GM12878 (cell line): Measurements from ENCODE around the gene MEF2C. TPM values are rescaled to one million over a fixed set of nuclear protein-coding genes. Genes with fewer than 3 reads are reported as not detected.

ENCODE experiments used
- ATAC-seq: fragments of 200-7000 bp; cut with Tn5 transposase; 3 replicates; pipeline ENCODE4 v1.9.1; 2020; ENCODE audit warnings: mild to moderate bottlenecking, moderate library complexity
- BruUV-seq: library from RNA; stranded (reverse); fragments of 400-500 nt; replicated peaks from 2 replicates; lab custom pipeline; 2021; lab: Mats Ljungman, UMichigan
- CTCF ChIA-PET: fragments of 300-600 bp; sonication (Branson Sonifier 250); formaldehyde crosslinking; extraction: SDS; loops from one replicate; lab custom pipeline; 2021; ENCODE audit warnings: inconsistent platforms; lab: Yijun Ruan, JAX
- POLR2A ChIA-PET: fragments of 350-600 bp; formaldehyde crosslinking; extraction: SDS; loops from one replicate; lab custom pipeline; 2021; ENCODE audit warnings: inconsistent platforms; lab: Charles Lee
- RAD21 ChIA-PET: fragments of 300-600 bp; sonication (Branson Sonifier 250); formaldehyde crosslinking; loops from one replicate; lab custom pipeline; 2023; ENCODE audit warnings: antibody characterized with exemption; ENCODE audit not compliant: unreplicated experiment; lab: Charles Lee
- SMC1A ChIA-PET: fragments of 300-600 bp; sonication (Branson Sonifier 250); formaldehyde crosslinking; loops from one replicate; lab custom pipeline; 2023; ENCODE audit not compliant: unreplicated experiment, uncharacterized antibody; lab: Charles Lee
- DNase-seq: peaks from one replicate; pipeline ENCODE4 v3.0.0-alpha.2; 2011; ENCODE audit warnings: low read depth, low spot score
- FAIRE-seq: peaks from 3 replicates; lab custom pipeline; 2011; peaks lifted over from hg19 to GRCh38; lab: Jason Lieb, UNC
- H2AFZ ChIP-seq: 2 replicates; pipeline ENCODE4 v1.6.0; 2011; ENCODE audit warnings: low read depth, low read length, control low read depth; ENCODE audit not compliant: control insufficient read depth
- H3K27ac ChIP-seq: 2 replicates; pipeline ENCODE4 v1.5.1; 2011; ENCODE audit warnings: control low read depth; ENCODE audit not compliant: control insufficient read depth, insufficient read depth
- H3K27me3 ChIP-seq, 2 experiments: replicated peaks in 1 of 2; 2 replicates each; pipeline versions ENCODE4 v1.6.0 to v1.6.1; 2011; ENCODE audit warnings: low read length in 1 of 2; ENCODE audit not compliant: control insufficient read depth in 2 of 2, insufficient read depth in 2 of 2
- H3K36me3 ChIP-seq, 2 experiments: 2 replicates each; pipeline ENCODE4 v1.5.1; 2011; ENCODE audit warnings: low read length in 1 of 2; ENCODE audit not compliant: control insufficient read depth in 2 of 2, insufficient read depth in 2 of 2
- H3K4me1 ChIP-seq: 2 replicates; pipeline ENCODE4 v1.6.1; 2011; ENCODE audit warnings: mild to moderate bottlenecking, low read length, moderate library complexity, mixed read lengths; ENCODE audit not compliant: control insufficient read depth, insufficient read depth
- H3K4me2 ChIP-seq: 2 replicates; pipeline ENCODE4 v1.6.0; 2011; ENCODE audit warnings: control low read depth; ENCODE audit not compliant: control insufficient read depth, insufficient read depth
- H3K4me3 ChIP-seq: fragments of 200-600 bp; sonication (generic); 2 replicates; pipeline ENCODE4 v1.5.1; 2016
- H3K79me2 ChIP-seq: 2 replicates; pipeline ENCODE4 v1.6.0; 2011; ENCODE audit warnings: low read length; ENCODE audit not compliant: control insufficient read depth, insufficient read depth
- H3K9ac ChIP-seq: 2 replicates; pipeline ENCODE4 v1.8.0; 2011; ENCODE audit warnings: low read length, control low read depth, mixed read lengths; ENCODE audit not compliant: control insufficient read depth, insufficient read depth
- H3K9me3 ChIP-seq: replicated peaks from 3 replicates; pipeline ENCODE4 v1.5.1; 2011; ENCODE audit warnings: mild to moderate bottlenecking, low read length; ENCODE audit not compliant: control insufficient read depth, insufficient read depth
- H4K20me1 ChIP-seq: 2 replicates; pipeline ENCODE4 v1.6.0; 2011; ENCODE audit not compliant: control insufficient read depth, insufficient read depth
- BCL11A ChIP-seq: IDR thresholded peaks from 2 replicates; pipeline ENCODE4 v1.6.1; 2011; ENCODE audit warnings: low read depth, low read length
- HDAC2 ChIP-seq: fragments of 200-600 bp; sonication (generic); IDR thresholded peaks from 2 replicates; pipeline ENCODE4 v1.6.1; 2017
- HDGF ChIP-seq: fragments of 450-650 bp; IDR thresholded peaks from 2 replicates; pipeline ENCODE4 v1.6.1; 2016; ENCODE audit warnings: antibody characterized with exemption
- KDM1A ChIP-seq: fragments of 200-600 bp; sonication (generic); IDR thresholded peaks from 2 replicates; pipeline ENCODE4 v1.6.1; 2016; ENCODE audit warnings: borderline replicate concordance
- ZNF24 ChIP-seq: fragments of 450-650 bp; IDR thresholded peaks from 2 replicates; pipeline ENCODE4 v1.6.1; 2017; ENCODE audit warnings: antibody characterized with exemption, mild to moderate bottlenecking
- WGBS: methylation state at CpG from one replicate; pipeline ENCODE4 v1.1.6; 2016; ENCODE audit warnings: low lambda C conversion rate; ENCODE audit not compliant: insufficient replicate concordance, insufficient coverage; ENCODE audit errors: missing lambda C conversion rate; 5-methylcytosine and 5-hydroxymethylcytosine counted together
- in situ Hi-C: fragments of 300-500 bp; cut with MboI; formaldehyde crosslinking; loops from 9 replicates; pipeline ENCODE4 v1.14.3; 2018; ENCODE audit warnings: mixed read lengths
- intact Hi-C: fragments of 100-400 bp; cut with micrococcal nuclease; formaldehyde crosslinking; loops from one replicate; pipeline ENCODE4 v1.14.2; 2022; ENCODE audit not compliant: unreplicated experiment
- polyA plus RNA-seq, 11 experiments: library from polyadenylated mRNA; depleted of rRNA in 4 of 11; unstranded in 6 of 11; stranded (reverse) in 5 of 11; fragments of >200 nt; fragmentation: Nextera tagmentation in 4 of 11; fragmentation: Illumina TruSeq in 1 of 11; extraction: Ambion mirVana in 4 of 11; extraction: Trizol in 1 of 11; gene quantifications; 1 replicate in 1 of 11; 2 replicates in 10 of 11; pipeline versions ENCODE4 v1.2.1 to v1.2.3, GENCODE V29; 2011 to 2016; ENCODE audit warnings: inconsistent platforms in 2 of 11, missing spikeins in 2 of 11, low read depth in 1 of 11
- total RNA-seq, 4 experiments: library from RNA; depleted of rRNA in 3 of 4; stranded (reverse); fragments of >200 nt in 3 of 4; fragmentation: Illumina TruSeq in 1 of 4; extraction: Trizol in 1 of 4; gene quantifications; 2 replicates each; pipeline versions ENCODE4 v1.2.1 to v1.2.3, GENCODE V29; 2013 to 2021
- TF ChIP-seq, protein P1 (sequence below): fragments of 450-650 bp; IDR thresholded peaks from 2 replicates; pipeline ENCODE4 v1.6.1; 2017; ENCODE audit warnings: borderline replicate concordance
- TF ChIP-seq, protein P2 (sequence below): fragments of 450-650 bp; IDR thresholded peaks from 2 replicates; pipeline ENCODE4 v1.6.1; 2016; ENCODE audit warnings: mild to moderate bottlenecking, moderate library complexity, borderline replicate concordance
- TF ChIP-seq, protein P3 (sequence below): fragments of 450-650 bp; IDR thresholded peaks from 2 replicates; pipeline ENCODE4 v1.6.1; 2017; ENCODE audit warnings: antibody characterized with exemption, mild to moderate bottlenecking, moderate library complexity

MEF2C gene
- total and polyA plus RNA-seq, 10 of the 15 experiments (the other 5 are each of a cell fraction or from before 2014, with no cell fraction given), result 104 to 225 (median 180) TPM

DNA sequence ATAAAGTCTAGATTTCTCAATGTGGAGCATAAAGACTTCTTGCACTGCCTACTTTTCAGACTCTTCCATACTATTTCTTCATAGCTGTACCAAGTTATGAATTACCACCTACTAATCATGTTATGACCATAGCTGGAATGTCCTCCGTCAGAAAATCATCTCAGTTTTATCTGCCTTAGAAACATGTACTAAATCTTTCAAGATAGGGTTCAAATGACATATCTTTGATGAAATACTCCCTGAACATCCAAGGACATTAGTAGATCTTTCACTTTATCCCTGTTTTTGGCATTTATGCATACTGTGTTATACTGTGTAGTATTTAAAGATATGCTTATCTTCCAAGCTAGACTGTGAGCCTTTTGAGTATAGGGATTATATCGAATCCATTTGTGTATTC, 49.6 kb upstream of the MEF2C start:
- BruUV-seq, result no TSS peak
- ChIA-PET CTCF (interaction anchor here (2.5 kb wide), 1 partner anchor 10 kb away, joined by 5 read pairs; no protein-coding TSS in a partner anchor), SMC1A (interaction anchor here (0.6 to 1.4 kb wide), 4 partner anchors 47 to 839 kb away, joined by 3 to 5 read pairs (median 4); no protein-coding TSS in a partner anchor), RAD21 (interaction anchor here (0.9 kb wide), 1 partner anchor 204 kb away, joined by 3 read pairs; no protein-coding TSS in a partner anchor), POLR2A (no interaction called here)
- FAIRE-seq (no peak), ATAC-seq (no peak), DNase-seq (no peak)
- Histone ChIP-seq H3K36me3 (no peaks in the 10 kb centered on the region; a peak in 1 of 4 replicates), H2AFZ (no peak overlapping the region), H3K9me3 (no peaks in the 10 kb centered on the region), H3K79me2 (no peaks in the 10 kb centered on the region), H4K20me1 (no peaks in the 10 kb centered on the region), H3K27me3 (no peaks in the 10 kb centered on the region), H3K4me1 (no peaks in the 10 kb centered on the region), H3K4me2 (no peak overlapping the region), H3K27ac (no peak overlapping the region), H3K9ac (no peak overlapping the region), H3K4me3 (no peak overlapping the region)
- TF ChIP-seq HDGF (no peak), BCL11A (no peak), HDAC2 (no peak), KDM1A (no peak), ZNF24 (no peak)
- TF ChIP-seq, protein P1, sequence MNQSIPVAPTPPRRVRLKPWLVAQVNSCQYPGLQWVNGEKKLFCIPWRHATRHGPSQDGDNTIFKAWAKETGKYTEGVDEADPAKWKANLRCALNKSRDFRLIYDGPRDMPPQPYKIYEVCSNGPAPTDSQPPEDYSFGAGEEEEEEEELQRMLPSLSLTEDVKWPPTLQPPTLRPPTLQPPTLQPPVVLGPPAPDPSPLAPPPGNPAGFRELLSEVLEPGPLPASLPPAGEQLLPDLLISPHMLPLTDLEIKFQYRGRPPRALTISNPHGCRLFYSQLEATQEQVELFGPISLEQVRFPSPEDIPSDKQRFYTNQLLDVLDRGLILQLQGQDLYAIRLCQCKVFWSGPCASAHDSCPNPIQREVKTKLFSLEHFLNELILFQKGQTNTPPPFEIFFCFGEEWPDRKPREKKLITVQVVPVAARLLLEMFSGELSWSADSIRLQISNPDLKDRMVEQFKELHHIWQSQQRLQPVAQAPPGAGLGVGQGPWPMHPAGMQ, result no peak
- TF ChIP-seq, protein P2, sequence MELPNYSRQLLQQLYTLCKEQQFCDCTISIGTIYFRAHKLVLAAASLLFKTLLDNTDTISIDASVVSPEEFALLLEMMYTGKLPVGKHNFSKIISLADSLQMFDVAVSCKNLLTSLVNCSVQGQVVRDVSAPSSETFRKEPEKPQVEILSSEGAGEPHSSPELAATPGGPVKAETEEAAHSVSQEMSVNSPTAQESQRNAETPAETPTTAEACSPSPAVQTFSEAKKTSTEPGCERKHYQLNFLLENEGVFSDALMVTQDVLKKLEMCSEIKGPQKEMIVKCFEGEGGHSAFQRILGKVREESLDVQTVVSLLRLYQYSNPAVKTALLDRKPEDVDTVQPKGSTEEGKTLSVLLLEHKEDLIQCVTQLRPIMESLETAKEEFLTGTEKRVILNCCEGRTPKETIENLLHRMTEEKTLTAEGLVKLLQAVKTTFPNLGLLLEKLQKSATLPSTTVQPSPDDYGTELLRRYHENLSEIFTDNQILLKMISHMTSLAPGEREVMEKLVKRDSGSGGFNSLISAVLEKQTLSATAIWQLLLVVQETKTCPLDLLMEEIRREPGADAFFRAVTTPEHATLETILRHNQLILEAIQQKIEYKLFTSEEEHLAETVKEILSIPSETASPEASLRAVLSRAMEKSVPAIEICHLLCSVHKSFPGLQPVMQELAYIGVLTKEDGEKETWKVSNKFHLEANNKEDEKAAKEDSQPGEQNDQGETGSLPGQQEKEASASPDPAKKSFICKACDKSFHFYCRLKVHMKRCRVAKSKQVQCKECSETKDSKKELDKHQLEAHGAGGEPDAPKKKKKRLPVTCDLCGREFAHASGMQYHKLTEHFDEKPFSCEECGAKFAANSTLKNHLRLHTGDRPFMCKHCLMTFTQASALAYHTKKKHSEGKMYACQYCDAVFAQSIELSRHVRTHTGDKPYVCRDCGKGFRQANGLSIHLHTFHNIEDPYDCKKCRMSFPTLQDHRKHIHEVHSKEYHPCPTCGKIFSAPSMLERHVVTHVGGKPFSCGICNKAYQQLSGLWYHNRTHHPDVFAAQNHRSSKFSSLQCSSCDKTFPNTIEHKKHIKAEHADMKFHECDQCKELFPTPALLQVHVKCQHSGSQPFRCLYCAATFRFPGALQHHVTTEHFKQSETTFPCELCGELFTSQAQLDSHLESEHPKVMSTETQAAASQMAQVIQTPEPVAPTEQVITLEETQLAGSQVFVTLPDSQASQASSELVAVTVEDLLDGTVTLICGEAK, result no peak
- TF ChIP-seq, protein P3, sequence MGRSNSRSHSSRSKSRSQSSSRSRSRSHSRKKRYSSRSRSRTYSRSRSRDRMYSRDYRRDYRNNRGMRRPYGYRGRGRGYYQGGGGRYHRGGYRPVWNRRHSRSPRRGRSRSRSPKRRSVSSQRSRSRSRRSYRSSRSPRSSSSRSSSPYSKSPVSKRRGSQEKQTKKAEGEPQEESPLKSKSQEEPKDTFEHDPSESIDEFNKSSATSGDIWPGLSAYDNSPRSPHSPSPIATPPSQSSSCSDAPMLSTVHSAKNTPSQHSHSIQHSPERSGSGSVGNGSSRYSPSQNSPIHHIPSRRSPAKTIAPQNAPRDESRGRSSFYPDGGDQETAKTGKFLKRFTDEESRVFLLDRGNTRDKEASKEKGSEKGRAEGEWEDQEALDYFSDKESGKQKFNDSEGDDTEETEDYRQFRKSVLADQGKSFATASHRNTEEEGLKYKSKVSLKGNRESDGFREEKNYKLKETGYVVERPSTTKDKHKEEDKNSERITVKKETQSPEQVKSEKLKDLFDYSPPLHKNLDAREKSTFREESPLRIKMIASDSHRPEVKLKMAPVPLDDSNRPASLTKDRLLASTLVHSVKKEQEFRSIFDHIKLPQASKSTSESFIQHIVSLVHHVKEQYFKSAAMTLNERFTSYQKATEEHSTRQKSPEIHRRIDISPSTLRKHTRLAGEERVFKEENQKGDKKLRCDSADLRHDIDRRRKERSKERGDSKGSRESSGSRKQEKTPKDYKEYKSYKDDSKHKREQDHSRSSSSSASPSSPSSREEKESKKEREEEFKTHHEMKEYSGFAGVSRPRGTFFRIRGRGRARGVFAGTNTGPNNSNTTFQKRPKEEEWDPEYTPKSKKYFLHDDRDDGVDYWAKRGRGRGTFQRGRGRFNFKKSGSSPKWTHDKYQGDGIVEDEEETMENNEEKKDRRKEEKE, result no peak
- intact Hi-C loops (no loop called here), in situ Hi-C loops (no loop called here)
- 100% methylated on average over 2 of the region's 2 CpGs for WGBS
